HEK293T (cell line): ENCODE data around the gene N4BP3.

Source experiments
- BHLHE40 ChIP-seq: fragments of 450-650 bp; IDR thresholded peaks from 2 replicates; pipeline ENCODE4 v1.6.1; 2016; ENCODE audit warnings: mild to moderate bottlenecking, moderate library complexity, borderline replicate concordance
- CTBP1 ChIP-seq: fragments of 450-650 bp; IDR thresholded peaks from 2 replicates; pipeline ENCODE4 v1.6.1; 2016; ENCODE audit warnings: borderline replicate concordance
- ELF4 ChIP-seq: fragments of 450-650 bp; IDR thresholded peaks from 2 replicates; pipeline ENCODE4 v1.6.1; 2017; ENCODE audit warnings: antibody characterized with exemption
- FOXK2 ChIP-seq: fragments of 450-650 bp; IDR thresholded peaks from 2 replicates; pipeline ENCODE4 v1.6.1; 2016; ENCODE audit warnings: mild to moderate bottlenecking
- L3MBTL2 ChIP-seq: fragments of 450-650 bp; conservative IDR thresholded peaks from 2 replicates; pipeline ENCODE4 v1.6.1; 2016; ENCODE audit warnings: mild to moderate bottlenecking
- SP1 ChIP-seq: fragments of 450-650 bp; IDR thresholded peaks from 2 replicates; pipeline ENCODE4 v1.6.1; 2017

GRCh38 chr5:178110511-178110910, 2.8 kb upstream of the N4BP3 start:
- TF ChIP-seq L3MBTL2 = no peak
- TF ChIP-seq SP1 = no peak
- no peak for TF ChIP-seq BHLHE40
- TF ChIP-seq ELF4 = no peak
- no peak for TF ChIP-seq CTBP1
- TF ChIP-seq FOXK2 = no peak
